WTC11 (cell line): ENCODE results near the gene FGF11. TPM values are rescaled to one million over a fixed set of nuclear protein-coding genes. Genes with fewer than 3 reads are reported as not detected.

Experiments
- ATAC-seq: fragments of 200-7000 bp; cut with Tn5 transposase; 2 replicates; pipeline ENCODE4 v1.10.0; 2021; ENCODE audit warnings: mild to moderate bottlenecking, moderate library complexity
- CTCF ChIA-PET: fragments of 300-600 bp; sonication (Branson Sonifier 250); formaldehyde crosslinking; loops from one replicate; lab custom pipeline; 2021; ENCODE audit warnings: antibody characterized with exemption; lab: Charles Lee
- POLR2A ChIA-PET: fragments of 350-600 bp; sonication (Branson Sonifier 250); formaldehyde crosslinking; loops from one replicate; lab custom pipeline; 2021; ENCODE audit warnings: antibody characterized with exemption; lab: Charles Lee
- DNase-seq: peaks from one replicate; pipeline ENCODE4 v3.0.0; 2021; ENCODE audit warnings: low spot score
- H3K27ac Mint-ChIP-seq: 2 replicates; pipeline ENCODE4 v1.8.0; 2021; ENCODE audit warnings: mixed read lengths
- H3K27me3 Mint-ChIP-seq: 2 replicates; pipeline ENCODE4 v1.8.0; 2021; ENCODE audit warnings: low read depth, mild to moderate bottlenecking, moderate library complexity, mixed read lengths
- H3K36me3 Mint-ChIP-seq: 2 replicates; pipeline ENCODE4 v1.8.0; 2021; ENCODE audit warnings: mixed read lengths
- H3K4me1 Mint-ChIP-seq: 2 replicates; pipeline ENCODE4 v1.8.0; 2022; ENCODE audit warnings: mixed read lengths
- H3K4me3 Mint-ChIP-seq: 2 replicates; pipeline ENCODE4 v1.8.0; 2021; ENCODE audit warnings: mild to moderate bottlenecking, moderate library complexity, mixed read lengths
- H3K9me3 Mint-ChIP-seq: 2 replicates; pipeline ENCODE4 v1.8.0; 2021; ENCODE audit warnings: mixed read lengths
- CREB1 ChIP-seq: sonication (generic); formaldehyde crosslinking; IDR thresholded peaks from 2 replicates; pipeline ENCODE4 v1.8.0; 2023; ENCODE audit warnings: mild to moderate bottlenecking, missing genetic modification reagents
- ELF4 ChIP-seq: sonication (generic); formaldehyde crosslinking; IDR thresholded peaks from 2 replicates; pipeline ENCODE4 v1.8.1; 2022; ENCODE audit warnings: low read depth, mild to moderate bottlenecking, moderate library complexity, missing genetic modification reagents
- ETV6 ChIP-seq: sonication (generic); formaldehyde crosslinking; IDR thresholded peaks from 2 replicates; pipeline ENCODE4 v1.8.1; 2022; ENCODE audit warnings: mild to moderate bottlenecking, missing genetic modification reagents
- FOXP1 ChIP-seq: sonication (generic); formaldehyde crosslinking; IDR thresholded peaks from 2 replicates; pipeline ENCODE4 v1.8.0; 2022; ENCODE audit warnings: missing genetic modification reagents, mild to moderate bottlenecking, moderate library complexity, borderline replicate concordance
- GRHL2 ChIP-seq: fragments of 250-450 bp; sonication (Bioruptor Pico); IDR thresholded peaks from 2 replicates; pipeline ENCODE4 v1.8.0; 2022; ENCODE audit warnings: mild to moderate bottlenecking, moderate library complexity; ENCODE audit not compliant: insufficient replicate concordance, severe bottlenecking
- IRF2 ChIP-seq: sonication (generic); formaldehyde crosslinking; IDR thresholded peaks from 2 replicates; pipeline ENCODE4 v1.8.0; 2022; ENCODE audit warnings: low read depth, missing genetic modification reagents, borderline replicate concordance
- MLX ChIP-seq: sonication (generic); formaldehyde crosslinking; IDR thresholded peaks from 2 replicates; pipeline ENCODE4 v1.8.1; 2023; ENCODE audit warnings: mild to moderate bottlenecking, missing genetic modification reagents, moderate library complexity
- NFYB ChIP-seq: sonication (generic); formaldehyde crosslinking; conservative IDR thresholded peaks from 2 replicates; pipeline ENCODE4 v1.8.0; 2022; ENCODE audit warnings: low read depth, missing genetic modification reagents
- SMAD3 ChIP-seq: sonication (generic); formaldehyde crosslinking; IDR thresholded peaks from 2 replicates; pipeline ENCODE4 v1.8.0; 2022; ENCODE audit warnings: missing genetic modification reagents, mild to moderate bottlenecking, borderline replicate concordance
- SOX15 ChIP-seq: fragments of 250-450 bp; sonication (Bioruptor Pico); IDR thresholded peaks from 2 replicates; pipeline ENCODE4 v1.9.0; 2021; ENCODE audit warnings: mild to moderate bottlenecking
- SP1 ChIP-seq: sonication (generic); formaldehyde crosslinking; conservative IDR thresholded peaks from 2 replicates; pipeline ENCODE4 v1.8.1; 2022; ENCODE audit warnings: missing genetic modification reagents
- STAT6 ChIP-seq: sonication (generic); formaldehyde crosslinking; conservative IDR thresholded peaks from 2 replicates; pipeline ENCODE4 v1.8.1; 2023; ENCODE audit warnings: mild to moderate bottlenecking, low read depth, missing genetic modification reagents, moderate library complexity
- TCF7 ChIP-seq: sonication (generic); formaldehyde crosslinking; IDR thresholded peaks from 2 replicates; pipeline ENCODE4 v1.8.0; 2022; ENCODE audit warnings: mild to moderate bottlenecking, low read depth, missing genetic modification reagents, moderate library complexity
- TEAD1 ChIP-seq: sonication (generic); formaldehyde crosslinking; IDR thresholded peaks from 2 replicates; pipeline ENCODE4 v1.8.0; 2022; ENCODE audit warnings: mild to moderate bottlenecking, missing genetic modification reagents
- ZNF121 ChIP-seq: sonication (generic); formaldehyde crosslinking; IDR thresholded peaks from 2 replicates; pipeline ENCODE4 v1.8.0; 2023; ENCODE audit warnings: missing genetic modification reagents
- total RNA-seq: library from RNA; stranded (reverse); gene quantifications from 3 replicates; pipeline ENCODE4 v1.2.3, GENCODE V29; 2021
- TF ChIP-seq, protein P1 (sequence below): sonication (generic); formaldehyde crosslinking; IDR thresholded peaks from 2 replicates; pipeline ENCODE4 v1.8.0; 2023; ENCODE audit warnings: missing genetic modification reagents, mild to moderate bottlenecking, borderline replicate concordance
- TF ChIP-seq, protein P2 (sequence below): fragments of 250-450 bp; sonication (Bioruptor Pico); IDR thresholded peaks from 2 replicates; pipeline ENCODE4 v1.9.0; 2021; ENCODE audit warnings: mild to moderate bottlenecking, borderline replicate concordance
- TF ChIP-seq, protein P3 (sequence below): sonication (generic); formaldehyde crosslinking; IDR thresholded peaks from 2 replicates; pipeline ENCODE4 v1.8.1; 2022; ENCODE audit warnings: mild to moderate bottlenecking, moderate library complexity, missing genetic modification reagents

Gene FGF11
- total RNA-seq, 1 experiment from 2014 or later, result 19.8 TPM

- POLR2A ChIA-PET, result interaction anchor here (0.5 kb wide), 1 partner anchor 83 kb away, joined by 4 read pairs; no protein-coding TSS in a partner anchor
- Mint-ChIP-seq H3K27me3 (peaks cover 4% of the 10 kb centered on the region), H3K4me1 (peaks cover 17% of the 10 kb centered on the region), H3K36me3 (no peaks in the 10 kb centered on the region), H3K9me3 (no peaks in the 10 kb centered on the region), H3K4me3 (no peak overlapping the region), H3K27ac (no peak overlapping the region)
- ATAC-seq (no peak), DNase-seq (no peak)
- CTCF ChIA-PET, result interaction anchor here (0.6 kb wide), 1 partner anchor 93 kb away, joined by 3 read pairs; no protein-coding TSS in a partner anchor
- TF ChIP-seq STAT6 (CRISPR knock-in tag) (no peak), ZNF121 (CRISPR knock-in tag) (no peak), MLX (CRISPR knock-in tag) (no peak), ELF4 (CRISPR knock-in tag) (no peak), NFYB (CRISPR knock-in tag) (no peak), SMAD3 (CRISPR knock-in tag) (no peak), IRF2 (CRISPR knock-in tag) (no peak), TEAD1 (CRISPR knock-in tag) (no peak), CREB1 (CRISPR knock-in tag) (no peak), SP1 (no peak), FOXP1 (CRISPR knock-in tag) (no peak), SOX15 (CRISPR knock-in tag) (no peak), GRHL2 (CRISPR knock-in tag) (no peak), TCF7 (no peak), ETV6 (no peak)
- TF ChIP-seq, protein P1, sequence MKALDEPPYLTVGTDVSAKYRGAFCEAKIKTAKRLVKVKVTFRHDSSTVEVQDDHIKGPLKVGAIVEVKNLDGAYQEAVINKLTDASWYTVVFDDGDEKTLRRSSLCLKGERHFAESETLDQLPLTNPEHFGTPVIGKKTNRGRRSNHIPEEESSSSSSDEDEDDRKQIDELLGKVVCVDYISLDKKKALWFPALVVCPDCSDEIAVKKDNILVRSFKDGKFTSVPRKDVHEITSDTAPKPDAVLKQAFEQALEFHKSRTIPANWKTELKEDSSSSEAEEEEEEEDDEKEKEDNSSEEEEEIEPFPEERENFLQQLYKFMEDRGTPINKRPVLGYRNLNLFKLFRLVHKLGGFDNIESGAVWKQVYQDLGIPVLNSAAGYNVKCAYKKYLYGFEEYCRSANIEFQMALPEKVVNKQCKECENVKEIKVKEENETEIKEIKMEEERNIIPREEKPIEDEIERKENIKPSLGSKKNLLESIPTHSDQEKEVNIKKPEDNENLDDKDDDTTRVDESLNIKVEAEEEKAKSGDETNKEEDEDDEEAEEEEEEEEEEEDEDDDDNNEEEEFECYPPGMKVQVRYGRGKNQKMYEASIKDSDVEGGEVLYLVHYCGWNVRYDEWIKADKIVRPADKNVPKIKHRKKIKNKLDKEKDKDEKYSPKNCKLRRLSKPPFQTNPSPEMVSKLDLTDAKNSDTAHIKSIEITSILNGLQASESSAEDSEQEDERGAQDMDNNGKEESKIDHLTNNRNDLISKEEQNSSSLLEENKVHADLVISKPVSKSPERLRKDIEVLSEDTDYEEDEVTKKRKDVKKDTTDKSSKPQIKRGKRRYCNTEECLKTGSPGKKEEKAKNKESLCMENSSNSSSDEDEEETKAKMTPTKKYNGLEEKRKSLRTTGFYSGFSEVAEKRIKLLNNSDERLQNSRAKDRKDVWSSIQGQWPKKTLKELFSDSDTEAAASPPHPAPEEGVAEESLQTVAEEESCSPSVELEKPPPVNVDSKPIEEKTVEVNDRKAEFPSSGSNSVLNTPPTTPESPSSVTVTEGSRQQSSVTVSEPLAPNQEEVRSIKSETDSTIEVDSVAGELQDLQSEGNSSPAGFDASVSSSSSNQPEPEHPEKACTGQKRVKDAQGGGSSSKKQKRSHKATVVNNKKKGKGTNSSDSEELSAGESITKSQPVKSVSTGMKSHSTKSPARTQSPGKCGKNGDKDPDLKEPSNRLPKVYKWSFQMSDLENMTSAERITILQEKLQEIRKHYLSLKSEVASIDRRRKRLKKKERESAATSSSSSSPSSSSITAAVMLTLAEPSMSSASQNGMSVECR (CRISPR knock-in tag), result no peak
- TF ChIP-seq, protein P2, sequence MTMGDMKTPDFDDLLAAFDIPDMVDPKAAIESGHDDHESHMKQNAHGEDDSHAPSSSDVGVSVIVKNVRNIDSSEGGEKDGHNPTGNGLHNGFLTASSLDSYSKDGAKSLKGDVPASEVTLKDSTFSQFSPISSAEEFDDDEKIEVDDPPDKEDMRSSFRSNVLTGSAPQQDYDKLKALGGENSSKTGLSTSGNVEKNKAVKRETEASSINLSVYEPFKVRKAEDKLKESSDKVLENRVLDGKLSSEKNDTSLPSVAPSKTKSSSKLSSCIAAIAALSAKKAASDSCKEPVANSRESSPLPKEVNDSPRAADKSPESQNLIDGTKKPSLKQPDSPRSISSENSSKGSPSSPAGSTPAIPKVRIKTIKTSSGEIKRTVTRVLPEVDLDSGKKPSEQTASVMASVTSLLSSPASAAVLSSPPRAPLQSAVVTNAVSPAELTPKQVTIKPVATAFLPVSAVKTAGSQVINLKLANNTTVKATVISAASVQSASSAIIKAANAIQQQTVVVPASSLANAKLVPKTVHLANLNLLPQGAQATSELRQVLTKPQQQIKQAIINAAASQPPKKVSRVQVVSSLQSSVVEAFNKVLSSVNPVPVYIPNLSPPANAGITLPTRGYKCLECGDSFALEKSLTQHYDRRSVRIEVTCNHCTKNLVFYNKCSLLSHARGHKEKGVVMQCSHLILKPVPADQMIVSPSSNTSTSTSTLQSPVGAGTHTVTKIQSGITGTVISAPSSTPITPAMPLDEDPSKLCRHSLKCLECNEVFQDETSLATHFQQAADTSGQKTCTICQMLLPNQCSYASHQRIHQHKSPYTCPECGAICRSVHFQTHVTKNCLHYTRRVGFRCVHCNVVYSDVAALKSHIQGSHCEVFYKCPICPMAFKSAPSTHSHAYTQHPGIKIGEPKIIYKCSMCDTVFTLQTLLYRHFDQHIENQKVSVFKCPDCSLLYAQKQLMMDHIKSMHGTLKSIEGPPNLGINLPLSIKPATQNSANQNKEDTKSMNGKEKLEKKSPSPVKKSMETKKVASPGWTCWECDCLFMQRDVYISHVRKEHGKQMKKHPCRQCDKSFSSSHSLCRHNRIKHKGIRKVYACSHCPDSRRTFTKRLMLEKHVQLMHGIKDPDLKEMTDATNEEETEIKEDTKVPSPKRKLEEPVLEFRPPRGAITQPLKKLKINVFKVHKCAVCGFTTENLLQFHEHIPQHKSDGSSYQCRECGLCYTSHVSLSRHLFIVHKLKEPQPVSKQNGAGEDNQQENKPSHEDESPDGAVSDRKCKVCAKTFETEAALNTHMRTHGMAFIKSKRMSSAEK (CRISPR knock-in tag), result no peak
- TF ChIP-seq, protein P3, sequence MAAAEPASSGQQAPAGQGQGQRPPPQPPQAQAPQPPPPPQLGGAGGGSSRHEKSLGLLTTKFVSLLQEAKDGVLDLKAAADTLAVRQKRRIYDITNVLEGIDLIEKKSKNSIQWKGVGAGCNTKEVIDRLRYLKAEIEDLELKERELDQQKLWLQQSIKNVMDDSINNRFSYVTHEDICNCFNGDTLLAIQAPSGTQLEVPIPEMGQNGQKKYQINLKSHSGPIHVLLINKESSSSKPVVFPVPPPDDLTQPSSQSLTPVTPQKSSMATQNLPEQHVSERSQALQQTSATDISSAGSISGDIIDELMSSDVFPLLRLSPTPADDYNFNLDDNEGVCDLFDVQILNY (CRISPR knock-in tag), result no peak
- TF ChIP-seq, all 79 proteins: peak for 0
Measured at GRCh38 chr17:7464081-7464480, 24.8 kb downstream of the FGF11 start.
